Natural killer cell (primary cell): ENCODE measurements around the gene ITGB4. TPM values are rescaled to one million over a fixed set of nuclear protein-coding genes. Genes with fewer than 3 reads are reported as not detected.

ENCODE experiments used
- ATAC-seq, 3 donors: fragments of 150-1000 bp in 2 of 3; fragments of 200-7000 bp in 1 of 3; cut with Tn5 transposase; 1 replicate in 1 of 3; 2 replicates in 2 of 3; pipeline ENCODE4 v1.10.0; 2021; ENCODE audit warnings: mild to moderate bottlenecking in 2 of 3, moderate library complexity in 2 of 3
- DNase-seq, 2 donors: peaks; one replicate each; pipeline versions ENCODE4 v3.0.0 to v3.0.0-alpha.2; 2013 to 2021; ENCODE audit warnings: mixed read lengths in 1 of 2
- H3K27ac ChIP-seq: one replicate; pipeline ENCODE4 v1.5.1; 2013; ENCODE audit warnings: mild to moderate bottlenecking, low read length
- H3K27me3 ChIP-seq: one replicate; pipeline ENCODE4 v1.6.1; 2013; ENCODE audit warnings: low read length; ENCODE audit not compliant: control insufficient read depth, insufficient read depth
- H3K36me3 ChIP-seq: one replicate; pipeline ENCODE4 v1.6.1; 2013; ENCODE audit warnings: low read length; ENCODE audit not compliant: control insufficient read depth, insufficient read depth
- H3K4me1 ChIP-seq: one replicate; pipeline ENCODE4 v1.6.1; 2013; ENCODE audit warnings: low read length; ENCODE audit not compliant: control insufficient read depth, insufficient read depth
- H3K4me3 ChIP-seq: one replicate; pipeline ENCODE4 v1.5.1; 2013; ENCODE audit warnings: low read length
- H3K9me3 ChIP-seq: one replicate; pipeline ENCODE4 v1.6.1; 2013; ENCODE audit warnings: low read length; ENCODE audit not compliant: control insufficient read depth, insufficient read depth
- H3K27ac Mint-ChIP-seq, 2 donors: one replicate each; pipeline ENCODE4 v1.8.0; 2022; ENCODE audit warnings: mild to moderate bottlenecking in 2 of 2, mixed read lengths in 2 of 2, moderate library complexity in 1 of 2
- H3K27me3 Mint-ChIP-seq, 2 donors: one replicate each; pipeline ENCODE4 v1.8.0; 2022; ENCODE audit warnings: low read depth in 2 of 2, mixed read lengths in 2 of 2
- H3K36me3 Mint-ChIP-seq: one replicate; pipeline ENCODE4 v1.8.0; 2022; ENCODE audit warnings: mixed read lengths
- H3K4me1 Mint-ChIP-seq, 2 donors: one replicate each; pipeline ENCODE4 v1.8.0; 2022; ENCODE audit warnings: mixed read lengths in 2 of 2
- H3K4me3 Mint-ChIP-seq: one replicate; pipeline ENCODE4 v1.8.0; 2022; ENCODE audit warnings: mild to moderate bottlenecking, moderate library complexity, mixed read lengths
- H3K9me3 Mint-ChIP-seq, 2 donors: one replicate each; pipeline ENCODE4 v1.8.0; 2022; ENCODE audit warnings: mixed read lengths in 2 of 2
- WGBS: methylation state at CpG from one replicate; pipeline ENCODE4 v1.1.7; 2013; ENCODE audit warnings: missing lambda C conversion rate; ENCODE audit not compliant: insufficient coverage; 5-methylcytosine and 5-hydroxymethylcytosine counted together
- intact Hi-C: fragments of 100-400 bp; cut with micrococcal nuclease; formaldehyde crosslinking; loops from one replicate; pipeline ENCODE4 v1.14.2; 2022
- total RNA-seq, 4 donors: library from RNA; stranded (reverse); fragments of 120-200 nt in 1 of 4; gene quantifications; one replicate each; pipeline versions ENCODE4 v1.2.3 to v1.2.4, GENCODE V29; 2013 to 2022
- TF ChIP-seq, protein P1 (sequence below): fragments of 200-600 bp; IDR thresholded peaks from one replicate; pipeline ENCODE4 v1.8.0; 2022; ENCODE audit warnings: antibody characterized with exemption

ITGB4 gene
- total RNA-seq, 3 donors from 2014 or later (not counting 1 experiment from before 2014, with no cell fraction given) = 0.38 to 1.0 (median 0.68) TPM

GRCh38 chr17:75799402-75799801, 78.1 kb downstream of the ITGB4 start:
- no peak overlapping the region for H3K27ac ChIP-seq
- no peaks in the 10 kb centered on the region for H3K27me3 ChIP-seq
- no peak overlapping the region for H3K4me3 ChIP-seq
- H3K4me1 ChIP-seq = no peaks in the 10 kb centered on the region
- 87% methylated on average over 4 of the region's 4 CpGs for WGBS
- intact Hi-C loops = no loop called here
- peaks cover 0 to 4% of the 10 kb centered on the region in 2 donors for H3K4me1 Mint-ChIP-seq
- no peak overlapping the region for H3K4me3 Mint-ChIP-seq
- DNase-seq (no peak), ATAC-seq (no peak)
- H3K9me3 Mint-ChIP-seq = no peaks in the 10 kb centered on the region
- peak overlapping the region in 1 of 2 donors; percentile 45 for H3K27ac Mint-ChIP-seq
- H3K36me3 Mint-ChIP-seq = no peaks in the 10 kb centered on the region
- TF ChIP-seq, protein P1, sequence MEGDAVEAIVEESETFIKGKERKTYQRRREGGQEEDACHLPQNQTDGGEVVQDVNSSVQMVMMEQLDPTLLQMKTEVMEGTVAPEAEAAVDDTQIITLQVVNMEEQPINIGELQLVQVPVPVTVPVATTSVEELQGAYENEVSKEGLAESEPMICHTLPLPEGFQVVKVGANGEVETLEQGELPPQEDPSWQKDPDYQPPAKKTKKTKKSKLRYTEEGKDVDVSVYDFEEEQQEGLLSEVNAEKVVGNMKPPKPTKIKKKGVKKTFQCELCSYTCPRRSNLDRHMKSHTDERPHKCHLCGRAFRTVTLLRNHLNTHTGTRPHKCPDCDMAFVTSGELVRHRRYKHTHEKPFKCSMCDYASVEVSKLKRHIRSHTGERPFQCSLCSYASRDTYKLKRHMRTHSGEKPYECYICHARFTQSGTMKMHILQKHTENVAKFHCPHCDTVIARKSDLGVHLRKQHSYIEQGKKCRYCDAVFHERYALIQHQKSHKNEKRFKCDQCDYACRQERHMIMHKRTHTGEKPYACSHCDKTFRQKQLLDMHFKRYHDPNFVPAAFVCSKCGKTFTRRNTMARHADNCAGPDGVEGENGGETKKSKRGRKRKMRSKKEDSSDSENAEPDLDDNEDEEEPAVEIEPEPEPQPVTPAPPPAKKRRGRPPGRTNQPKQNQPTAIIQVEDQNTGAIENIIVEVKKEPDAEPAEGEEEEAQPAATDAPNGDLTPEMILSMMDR = no peak
- no peaks in the 10 kb centered on the region for H3K27me3 Mint-ChIP-seq
- peaks cover 10% of the 10 kb centered on the region for H3K36me3 ChIP-seq
- H3K9me3 ChIP-seq = no peaks in the 10 kb centered on the region

GRCh38 chr17:75803883-75804282, 82.6 kb downstream of the ITGB4 start:
- H3K27ac Mint-ChIP-seq = peak overlapping the region in 1 of 2 donors; percentile 34
- WGBS = 100% methylated on average over 1 of the region's 1 CpG
- H3K4me3 ChIP-seq = no peak overlapping the region
- H3K9me3 Mint-ChIP-seq = no peaks in the 10 kb centered on the region
- H3K4me3 Mint-ChIP-seq = no peak overlapping the region
- TF ChIP-seq, protein P1 = no peak
- no peaks in the 10 kb centered on the region for H3K27me3 Mint-ChIP-seq
- DNase-seq (no peak), ATAC-seq (no peak)
- peaks cover 0 to 13% of the 10 kb centered on the region in 2 donors for H3K4me1 Mint-ChIP-seq
- no peaks in the 10 kb centered on the region for H3K4me1 ChIP-seq
- H3K9me3 ChIP-seq = no peaks in the 10 kb centered on the region
- H3K36me3 ChIP-seq = peaks cover 4% of the 10 kb centered on the region
- intact Hi-C loops = no loop called here
- H3K36me3 Mint-ChIP-seq = no peaks in the 10 kb centered on the region
- no peak overlapping the region for H3K27ac ChIP-seq
- no peaks in the 10 kb centered on the region for H3K27me3 ChIP-seq

DNA sequence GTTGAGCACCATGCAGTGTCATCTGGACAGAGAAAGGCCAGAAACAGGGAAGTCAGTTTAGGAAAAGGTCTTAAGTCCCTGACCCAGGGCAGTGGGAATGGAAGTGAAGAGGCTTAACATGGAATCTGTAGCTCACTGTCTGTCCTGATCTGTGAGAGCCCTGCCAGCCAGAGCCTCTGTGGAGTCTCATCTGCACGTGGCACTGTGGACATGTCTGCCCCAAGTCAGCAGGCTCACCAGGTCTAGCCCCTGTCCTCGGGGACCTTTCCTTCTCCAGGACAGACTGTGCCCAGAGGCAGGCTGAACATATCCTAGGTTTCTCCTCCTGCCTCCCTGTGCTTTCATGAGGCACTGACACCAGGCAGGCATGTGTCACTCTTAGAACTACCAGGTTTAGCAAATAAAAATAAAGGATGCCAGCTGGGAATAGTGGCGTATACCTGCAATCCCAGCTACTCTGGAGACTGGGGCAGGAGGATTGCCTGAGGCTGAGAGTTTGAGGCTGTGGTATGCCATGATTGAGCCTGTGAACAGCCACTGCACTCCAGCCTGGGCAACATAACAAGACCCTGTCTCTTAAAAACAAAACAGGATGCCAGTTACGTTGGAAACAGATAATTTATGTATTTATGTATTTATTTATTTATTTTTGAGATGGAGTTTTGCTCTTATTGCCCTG, 85.7 kb downstream of the ITGB4 start:
- H3K9me3 Mint-ChIP-seq = no peaks in the 10 kb centered on the region
- Histone ChIP-seq H3K27ac (no peak overlapping the region), H3K4me1 (no peaks in the 10 kb centered on the region), H3K36me3 (peaks cover 19% of the 10 kb centered on the region), H3K9me3 (no peaks in the 10 kb centered on the region), H3K4me3 (no peak overlapping the region), H3K27me3 (no peaks in the 10 kb centered on the region)
- DNase-seq = no peak
- H3K4me1 Mint-ChIP-seq = peaks cover 0 to 13% of the 10 kb centered on the region in 2 donors
- no peak overlapping the region for H3K4me3 Mint-ChIP-seq
- no peak overlapping the region for H3K27ac Mint-ChIP-seq
- no peak for ATAC-seq
- WGBS = 96% methylated on average over 4 of the region's 4 CpGs
- intact Hi-C loops = no loop called here
- H3K27me3 Mint-ChIP-seq = no peaks in the 10 kb centered on the region
- H3K36me3 Mint-ChIP-seq = no peaks in the 10 kb centered on the region
- TF ChIP-seq, protein P1 = no peak

Other genes starting within 250 kb of the ITGB4 start
- 1 to 10 TPM in 2 of 3 donors, under 1 TPM in 1; 0.49 to 1.8 (median 1.7) TPM for gene CASKIN2, start 205.9 kb upstream of the ITGB4 start, total RNA-seq
- gene TSEN54, start 204.9 kb upstream of the ITGB4 start, total RNA-seq = 100 to 1,000 TPM; 180 to 224 (median 186) TPM
- 100 to 1,000 TPM; 229 to 302 (median 244) TPM for gene LLGL2, start 195.8 kb upstream of the ITGB4 start, total RNA-seq
- gene MYO15B, start 133.7 kb upstream of the ITGB4 start, total RNA-seq = 100 to 1,000 TPM; 336 to 372 (median 339) TPM
- 1 to 10 TPM in 2 of 3 donors, under 1 TPM in 1; 0.95 to 2.0 (median 1.5) TPM for gene SMIM5, start 88.0 kb upstream of the ITGB4 start, total RNA-seq
- 10 to 100 TPM; 33.4 to 39.1 (median 34.3) TPM for gene RECQL5, start 54.3 kb upstream of the ITGB4 start, total RNA-seq
- 100 to 1,000 TPM; 234 to 246 (median 240) TPM for gene SAP30BP, start 54.1 kb upstream of the ITGB4 start, total RNA-seq
- 10 to 100 TPM; 11.9 to 15.9 (median 12.6) TPM for gene GALK1, start 43.7 kb downstream of the ITGB4 start, total RNA-seq
- 10 to 100 TPM; 44.2 to 51.3 (median 44.5) TPM for gene UNK, start 63.3 kb downstream of the ITGB4 start, total RNA-seq
- gene UNC13D, start 122.9 kb downstream of the ITGB4 start, total RNA-seq = 100 to 1,000 TPM; 269 to 279 (median 277) TPM
- 100 to 1,000 TPM in 1 of 3 donors, 10 to 100 TPM in 2; 81.1 to 106 (median 95.2) TPM for gene WBP2, start 133.9 kb downstream of the ITGB4 start, total RNA-seq
- 1 to 10 TPM; 1.2 to 2.5 (median 2.0) TPM for gene TRIM47, start 157.1 kb downstream of the ITGB4 start, total RNA-seq
- 10 to 100 TPM; 19.2 to 26.9 (median 22.5) TPM for gene TRIM65, start 175.5 kb downstream of the ITGB4 start, total RNA-seq
- gene MRPL38, start 183.4 kb downstream of the ITGB4 start, total RNA-seq = 100 to 1,000 TPM in 1 of 3 donors, 10 to 100 TPM in 2; 68.6 to 110 (median 96.7) TPM
- 10 to 100 TPM; 24.9 to 34.0 (median 33.0) TPM for gene FBF1, start 219.6 kb downstream of the ITGB4 start, total RNA-seq